Right lobe of liver (tissue), 6 donors: Measurements from ENCODE around the gene WDSUB1. TPM values are rescaled to one million over a fixed set of nuclear protein-coding genes. Genes with fewer than 3 reads are reported as not detected.

Experiments
- ATAC-seq, 4 donors: fragments of 200-7000 bp; cut with Tn5 transposase; one replicate each; pipeline ENCODE4 v1.9.1; 2020; ENCODE audit warnings: mild to moderate bottlenecking in 4 of 4, moderate library complexity in 4 of 4
- DNase-seq, 3 donors: peaks; one replicate each; pipeline ENCODE4 v3.0.0-alpha.2; 2020
- H3K27ac ChIP-seq, 3 donors: fragments of 200-600 bp; one replicate each; pipeline ENCODE4 v1.8.0; 2022
- H3K27me3 ChIP-seq, 2 donors: fragments of 200-600 bp; one replicate each; pipeline ENCODE4 v1.8.0; 2022
- H3K36me3 ChIP-seq, 4 donors: fragments of 200-600 bp; sonication (generic) in 1 of 4; one replicate each; pipeline versions ENCODE4 v1.5.1 to v1.8.0; 2017 to 2022; ENCODE audit warnings: control low read depth in 1 of 4
- H3K4me1 ChIP-seq, 4 donors: fragments of 200-600 bp; sonication (generic) in 1 of 4; one replicate each; pipeline versions ENCODE4 v1.5.1 to v1.8.0; 2017 to 2022; ENCODE audit warnings: control low read depth in 1 of 4
- H3K4me3 ChIP-seq, 3 donors: fragments of 200-600 bp; one replicate each; pipeline ENCODE4 v1.8.0; 2022
- H3K9me3 ChIP-seq, 4 donors: fragments of 200-600 bp; sonication (generic) in 1 of 4; one replicate each; pipeline versions ENCODE4 v1.5.1 to v1.8.0; 2017 to 2022; ENCODE audit warnings: control low read depth in 1 of 4
- CTCF ChIP-seq, 4 donors: fragments of 200-600 bp in 3 of 4; fragments of 450-650 bp in 1 of 4; IDR thresholded peaks; one replicate each; pipeline versions ENCODE4 v1.5.1 to v1.8.0; 2016 to 2022; ENCODE audit warnings: antibody characterized with exemption in 4 of 4, mild to moderate bottlenecking in 2 of 4
- POLR2A ChIP-seq: fragments of 450-650 bp; IDR thresholded peaks from one replicate; pipeline ENCODE4 v1.6.1; 2017; ENCODE audit warnings: antibody characterized with exemption, mild to moderate bottlenecking
- WGBS: methylation state at CpG from one replicate; pipeline ENCODE4 v1.1.6; 2018; ENCODE audit warnings: low coverage, low lambda C conversion rate; ENCODE audit not compliant: insufficient coverage; ENCODE audit errors: missing lambda C conversion rate; 5-methylcytosine and 5-hydroxymethylcytosine counted together
- intact Hi-C, 2 donors: fragments of 100-400 bp; cut with DNase I; formaldehyde crosslinking; loops; one replicate each; pipeline versions ENCODE4 v1.11.2 to v1.14.1; 2022
- total RNA-seq, 6 experiments: library from RNA; depleted of rRNA in 2 of 6; stranded (reverse); fragments of >200 nt in 2 of 6; fragmentation: NEBNext Ultra II Directional in 3 of 6; extraction: Animal tissue kit (Norgen Biotek cat#: 25700) in 3 of 6; gene quantifications; one replicate each; pipeline versions ENCODE4 v1.1.0 to v1.2.4, GENCODE V29; 2016 to 2023
- donor health status: DM: no; HTN: yes; CAD: no.
- donor health status: DM: no; HTN: no; CAD: no.
- donor health status: DM: no; HTN: no; CAD: no.
- donor health status: DM: no; HTN: yes; CAD: no.
- donor health status: DM: no; HTN: yes; CAD: no.

Gene WDSUB1
- total RNA-seq, 6 experiments from 2014 or later = 2.2 to 4.3 (median 3.2) TPM

GRCh38 chr2:159270744-159271379 lies 15.6 kb downstream of the WDSUB1 start:
- ATAC-seq = no peak
- WGBS = 97% methylated on average over 4 of the region's 4 CpGs
- intact Hi-C loops = no loop called here
- TF ChIP-seq POLR2A (no peak), CTCF (IDR thresholded peaks at IDR 0.05) (no peak)
- DNase-seq = no peak
- Histone ChIP-seq H3K9me3 (no peaks in the 10 kb centered on the region), H3K36me3 (no peaks in the 10 kb centered on the region), H3K4me3 (no peak overlapping the region), H3K27me3 (no peaks in the 10 kb centered on the region), H3K4me1 (no peaks in the 10 kb centered on the region), H3K27ac (no peak overlapping the region)

GRCh38 chr2:159267921-159268320 lies 18.6 kb downstream of the WDSUB1 start:
- H3K27ac ChIP-seq = no peak overlapping the region
- WGBS = 87% methylated on average over 1 of the region's 1 CpG
- no peak for TF ChIP-seq POLR2A
- TF ChIP-seq CTCF (IDR thresholded peaks at IDR 0.05) = no peak
- H3K27me3 ChIP-seq = no peaks in the 10 kb centered on the region
- intact Hi-C loops = no loop called here
- H3K9me3 ChIP-seq = no peaks in the 10 kb centered on the region
- ATAC-seq (peak in 2 of 4 donors; percentile 34 to 40), DNase-seq (no peak)
- H3K4me1 ChIP-seq = no peaks in the 10 kb centered on the region
- H3K4me3 ChIP-seq = no peak overlapping the region
- no peaks in the 10 kb centered on the region for H3K36me3 ChIP-seq

DNA sequence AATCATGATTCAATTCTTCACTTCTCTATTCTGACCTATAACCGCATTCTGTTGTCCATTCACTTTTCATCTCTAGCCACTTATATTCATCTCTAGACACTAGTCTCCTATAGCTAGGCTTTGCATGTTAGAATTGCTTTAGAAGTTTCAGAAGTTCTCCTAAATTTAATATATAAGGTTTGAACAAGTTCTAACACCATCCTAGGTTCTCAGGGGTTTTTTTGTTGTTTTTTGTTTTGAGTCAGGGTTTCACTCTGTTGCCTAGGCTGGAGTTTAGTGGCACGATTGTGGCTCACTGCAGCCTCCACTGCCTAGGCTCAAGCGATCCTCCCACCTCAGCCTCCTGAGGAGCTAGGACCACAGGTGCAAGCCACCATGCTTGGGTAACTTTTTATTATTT lies 19.9 kb downstream of the WDSUB1 start:
- ATAC-seq (no peak), DNase-seq (no peak)
- TF ChIP-seq CTCF (IDR thresholded peaks at IDR 0.05) (no peak), POLR2A (no peak)
- Histone ChIP-seq H3K4me1 (no peaks in the 10 kb centered on the region), H3K27me3 (no peaks in the 10 kb centered on the region), H3K36me3 (no peaks in the 10 kb centered on the region), H3K4me3 (no peak overlapping the region), H3K9me3 (no peaks in the 10 kb centered on the region), H3K27ac (no peak overlapping the region)
- 100% methylated on average over 3 of the region's 3 CpGs for WGBS
- intact Hi-C loops = no loop called here

DNA sequence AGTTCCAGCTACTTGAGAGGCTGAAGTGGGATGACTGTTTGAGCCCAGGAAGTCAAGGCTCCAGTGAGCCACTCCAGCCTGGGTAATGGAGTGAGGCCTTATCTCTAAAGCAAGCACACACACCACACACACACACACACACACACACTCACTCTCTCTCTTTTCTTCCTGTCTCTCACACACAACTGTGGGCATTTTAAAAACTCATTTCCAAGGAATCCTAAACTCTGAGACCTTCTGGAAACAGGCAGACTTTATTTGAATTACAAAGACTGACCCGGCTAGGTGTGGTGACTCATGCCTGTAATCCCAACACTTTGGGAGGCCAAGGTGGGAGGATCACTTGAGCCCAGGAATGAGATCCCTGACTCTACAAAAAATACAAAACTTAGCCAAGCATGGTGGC lies 21.3 kb downstream of the WDSUB1 start:
- Histone ChIP-seq H3K27ac (no peak overlapping the region), H3K36me3 (no peaks in the 10 kb centered on the region), H3K4me3 (no peak overlapping the region), H3K9me3 (no peaks in the 10 kb centered on the region), H3K4me1 (no peaks in the 10 kb centered on the region), H3K27me3 (no peaks in the 10 kb centered on the region)
- intact Hi-C loops = no loop called here
- whole genome bisulfite sequencing = no CpG with 5 or more reads among the region's 1 CpG
- no peak for ATAC-seq
- DNase-seq = no peak
- TF ChIP-seq POLR2A (no peak), CTCF (IDR thresholded peaks at IDR 0.05) (no peak)
